Measurements from ENCODE around the gene RNF38. TPM values are rescaled to one million over a fixed set of nuclear protein-coding genes. Genes with fewer than 3 reads are reported as not detected.
A peak's percentile ranks its signal among the peaks of the same experiment; 100 is the strongest.
"Not testable (repeated sequence)": the region's sequence is repeated elsewhere in the genome, so short reads cannot be mapped to it uniquely, and the experiment has no call there.

The RNF38 gene
- total RNA-seq, 2 experiments from 2014 or later: 88.1 to 104 TPM

DNA sequence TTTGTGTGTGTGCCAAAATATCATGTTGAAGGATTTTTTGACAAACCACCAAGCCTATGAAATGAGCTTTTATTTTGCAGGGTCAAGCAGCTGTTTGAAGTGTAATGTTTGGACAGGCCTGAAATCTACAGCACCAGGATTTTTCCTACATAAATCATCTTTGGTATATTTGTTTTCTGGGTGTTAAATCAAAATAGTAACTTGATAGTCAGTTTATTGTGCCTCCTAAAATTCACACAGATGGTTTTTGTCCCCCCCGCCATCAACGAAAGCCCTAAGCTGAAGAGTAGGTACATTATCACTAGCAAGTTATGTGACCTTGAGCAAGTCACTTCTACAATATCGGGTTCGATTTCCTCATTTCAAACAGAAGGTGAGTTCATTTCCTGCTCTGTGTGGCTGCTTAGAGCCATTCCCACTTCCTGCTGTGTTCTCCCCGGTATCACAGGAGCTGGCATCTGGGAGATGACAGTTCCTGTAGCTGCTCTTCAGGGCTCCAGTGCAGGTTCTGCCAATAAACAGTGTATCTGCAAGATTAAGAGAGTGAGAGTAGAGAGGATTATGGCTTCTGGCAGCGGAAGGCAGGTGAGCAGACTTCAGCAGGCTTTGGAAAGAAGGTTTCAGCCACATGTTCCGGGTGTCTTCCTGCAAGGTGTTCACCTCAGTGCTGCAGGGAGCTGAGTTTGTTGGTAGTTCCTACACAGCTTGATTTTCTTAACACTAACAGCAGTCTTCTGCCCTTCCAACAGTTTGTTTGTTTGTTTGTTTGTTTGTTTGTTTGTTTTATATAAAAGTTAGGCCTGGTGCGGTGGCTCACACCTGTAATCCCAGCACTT, 93.4 kb downstream of the RNF38 start:
- no peaks in the 10 kb centered on the region for H3K9me3 Mint-ChIP-seq
- peak in 2 of 14 experiments; percentile 11 to 16 for DNase-seq
- CTCF ChIA-PET: no interaction called here
- H3K4me3 Mint-ChIP-seq: no peak overlapping the region
- H3K4me1 Mint-ChIP-seq (ENCODE audit: low read depth): peaks cover 14% of the 10 kb centered on the region
- Histone ChIP-seq H3K4me3 (ENCODE audit: low read length) (no peak overlapping the region), H3K27ac (ENCODE audit: low read depth in 1 of 2, low read length in 2 of 2) (no peak overlapping the region), H3K36me3 (ENCODE audit: insufficient read depth, low read length) (no peaks in the 10 kb centered on the region), H3K27me3 (ENCODE audit: control insufficient read depth in 1 of 2, insufficient read depth in 2 of 2, low read length in 2 of 2) (no peaks in the 10 kb centered on the region), H3K9me3 (ENCODE audit: control insufficient read depth in 1 of 2, insufficient read depth in 1 of 2, low read length in 2 of 2) (no peaks in the 10 kb centered on the region), H3K4me1 (ENCODE audit: insufficient read depth, low read length) (peaks cover 10% of the 10 kb centered on the region)
- H3K27me3 Mint-ChIP-seq: no peaks in the 10 kb centered on the region
- no peak for ATAC-seq (ENCODE audit: poor library complexity)
- POLR2A ChIA-PET: interaction anchor here (1.0 to 1.1 kb wide), 2 partner anchors 23 to 49 kb away, joined by 3 to 4 read pairs; partner anchors contain the start of gene GNE
- no peak overlapping the region for H3K27ac Mint-ChIP-seq
- intact Hi-C loops (cut with DNase I, micrococcal nuclease): no loop called here
- H3K36me3 Mint-ChIP-seq (ENCODE audit: low read depth): no peaks in the 10 kb centered on the region
- TF ChIP-seq, protein P1, sequence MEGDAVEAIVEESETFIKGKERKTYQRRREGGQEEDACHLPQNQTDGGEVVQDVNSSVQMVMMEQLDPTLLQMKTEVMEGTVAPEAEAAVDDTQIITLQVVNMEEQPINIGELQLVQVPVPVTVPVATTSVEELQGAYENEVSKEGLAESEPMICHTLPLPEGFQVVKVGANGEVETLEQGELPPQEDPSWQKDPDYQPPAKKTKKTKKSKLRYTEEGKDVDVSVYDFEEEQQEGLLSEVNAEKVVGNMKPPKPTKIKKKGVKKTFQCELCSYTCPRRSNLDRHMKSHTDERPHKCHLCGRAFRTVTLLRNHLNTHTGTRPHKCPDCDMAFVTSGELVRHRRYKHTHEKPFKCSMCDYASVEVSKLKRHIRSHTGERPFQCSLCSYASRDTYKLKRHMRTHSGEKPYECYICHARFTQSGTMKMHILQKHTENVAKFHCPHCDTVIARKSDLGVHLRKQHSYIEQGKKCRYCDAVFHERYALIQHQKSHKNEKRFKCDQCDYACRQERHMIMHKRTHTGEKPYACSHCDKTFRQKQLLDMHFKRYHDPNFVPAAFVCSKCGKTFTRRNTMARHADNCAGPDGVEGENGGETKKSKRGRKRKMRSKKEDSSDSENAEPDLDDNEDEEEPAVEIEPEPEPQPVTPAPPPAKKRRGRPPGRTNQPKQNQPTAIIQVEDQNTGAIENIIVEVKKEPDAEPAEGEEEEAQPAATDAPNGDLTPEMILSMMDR (IDR thresholded peaks at IDR 0.05): no peak

DNA sequence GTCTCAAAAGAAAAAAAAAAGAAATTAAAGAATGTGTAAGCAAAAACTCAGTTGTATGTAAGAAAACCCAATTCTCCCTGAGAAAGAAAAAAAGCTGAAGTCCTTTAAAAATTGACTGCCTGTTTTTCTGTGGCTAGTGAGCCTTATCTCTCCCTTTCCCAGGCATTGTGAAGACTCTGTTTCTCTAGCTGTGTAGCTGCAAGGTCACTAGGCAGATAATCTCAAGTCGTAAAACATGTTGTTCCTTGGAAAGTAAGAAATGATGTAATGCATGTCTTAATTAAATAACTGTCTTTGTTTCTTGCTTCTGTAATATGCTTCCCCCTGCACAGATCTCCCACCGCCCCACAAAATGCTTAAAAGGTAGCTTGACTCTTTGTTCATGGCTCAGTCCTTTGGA, 95.7 kb downstream of the RNF38 start:
- intact Hi-C loops (cut with DNase I, micrococcal nuclease); H3K36me3 Mint-ChIP-seq (ENCODE audit: low read depth); H3K9me3 ChIP-seq (ENCODE audit: control insufficient read depth in 1 of 2, insufficient read depth in 1 of 2, low read length in 2 of 2); DNase-seq; H3K27ac Mint-ChIP-seq; H3K27ac ChIP-seq (ENCODE audit: low read depth in 1 of 2, low read length in 2 of 2); H3K9me3 Mint-ChIP-seq; CTCF ChIA-PET; H3K27me3 ChIP-seq (ENCODE audit: control insufficient read depth in 1 of 2, insufficient read depth in 2 of 2, low read length in 2 of 2); H3K4me3 Mint-ChIP-seq; H3K4me3 ChIP-seq (ENCODE audit: low read length); H3K36me3 ChIP-seq (ENCODE audit: insufficient read depth, low read length); ATAC-seq (ENCODE audit: poor library complexity); H3K4me1 ChIP-seq (ENCODE audit: insufficient read depth, low read length); H3K27me3 Mint-ChIP-seq: not testable (repeated sequence)
- peaks cover 14% of the 10 kb centered on the region for H3K4me1 Mint-ChIP-seq (ENCODE audit: low read depth)
- POLR2A ChIA-PET: interaction anchor here (0.6 kb wide), 1 partner anchor 141 kb away, joined by 3 read pairs; no protein-coding TSS in a partner anchor

DNA sequence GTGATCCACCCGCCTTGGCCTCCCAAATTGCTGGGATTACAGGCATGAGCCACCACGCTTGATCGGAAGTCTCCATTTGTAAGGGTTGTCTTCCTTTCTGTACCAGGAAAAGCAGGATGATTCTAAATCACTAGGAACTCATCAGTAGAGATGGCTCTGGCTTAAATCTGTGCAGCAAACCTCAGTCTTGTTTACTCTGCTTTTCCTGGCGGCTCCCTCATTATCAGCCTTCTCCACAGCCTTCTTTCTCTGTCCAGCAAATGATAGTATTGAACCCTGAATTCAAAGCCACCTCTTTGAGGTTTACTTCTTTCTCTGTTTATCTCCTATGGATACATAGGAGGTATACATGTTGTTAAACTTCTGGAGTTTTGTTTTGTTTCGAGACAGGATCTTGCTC, 98.8 kb downstream of the RNF38 start:
- peaks cover under 1% of the 10 kb centered on the region for H3K4me1 Mint-ChIP-seq (ENCODE audit: low read depth)
- CTCF ChIA-PET: no interaction called here
- H3K9me3 Mint-ChIP-seq: no peaks in the 10 kb centered on the region
- Histone ChIP-seq H3K27ac (ENCODE audit: low read depth in 1 of 2, low read length in 2 of 2) (no peak overlapping the region), H3K4me3 (ENCODE audit: low read length) (no peak overlapping the region), H3K9me3 (ENCODE audit: control insufficient read depth in 1 of 2, insufficient read depth in 1 of 2, low read length in 2 of 2) (no peaks in the 10 kb centered on the region), H3K27me3 (ENCODE audit: control insufficient read depth in 1 of 2, insufficient read depth in 2 of 2, low read length in 2 of 2) (no peaks in the 10 kb centered on the region), H3K36me3 (ENCODE audit: insufficient read depth, low read length) (no peaks in the 10 kb centered on the region), H3K4me1 (ENCODE audit: insufficient read depth, low read length) (peaks cover 1% of the 10 kb centered on the region)
- DNase-seq (no peak), ATAC-seq (ENCODE audit: poor library complexity) (no peak)
- POLR2A ChIA-PET: no interaction called here
- no peak overlapping the region for H3K27ac Mint-ChIP-seq
- TF ChIP-seq, protein P1 (IDR thresholded peaks at IDR 0.05): no peak
- no peaks in the 10 kb centered on the region for H3K36me3 Mint-ChIP-seq (ENCODE audit: low read depth)
- H3K27me3 Mint-ChIP-seq: no peaks in the 10 kb centered on the region
- intact Hi-C loops (cut with DNase I, micrococcal nuclease): no loop called here
- no peak overlapping the region for H3K4me3 Mint-ChIP-seq
